Fibroblast of villous mesenchyme (primary cell): Measurements from ENCODE around the gene IPCEF1. TPM values are rescaled to one million over a fixed set of nuclear protein-coding genes. Genes with fewer than 3 reads are reported as not detected.

Source experiments
- DNase-seq: peaks from one replicate; pipeline ENCODE4 v3.0.0-alpha.2; 2010; ENCODE audit warnings: low read depth
- H3K4me3 ChIP-seq: 2 replicates; pipeline ENCODE4 v1.5.1; 2011; ENCODE audit warnings: low read depth, mild to moderate bottlenecking, low read length
- CTCF ChIP-seq: IDR thresholded peaks from 2 replicates; pipeline ENCODE4 v1.5.1; 2012; ENCODE audit warnings: low read depth, mild to moderate bottlenecking, low read length; ENCODE audit not compliant: insufficient read depth
- total RNA-seq: library from RNA; depleted of rRNA; stranded (reverse); fragments of >200 nt; gene quantifications from 2 replicates; pipeline ENCODE4 v1.2.3, GENCODE V29; 2012

IPCEF1 gene
- total RNA-seq, 1 donor: 0.86 TPM

- no peak overlapping the region for H3K4me3 ChIP-seq
- DNase-seq: no peak
- no peak for TF ChIP-seq CTCF
Observed at GRCh38 chr6:154356113-154356512, 490 bp downstream of the IPCEF1 start.

- DNase-seq: no peak
- no peak overlapping the region for H3K4me3 ChIP-seq
- TF ChIP-seq CTCF: no peak
Observed at GRCh38 chr6:154354265-154354777, 2.3 kb downstream of the IPCEF1 start.

- no peak overlapping the region for H3K4me3 ChIP-seq
- no peak for TF ChIP-seq CTCF
- no peak for DNase-seq
Observed at GRCh38 chr6:154353626-154354025, 3.0 kb downstream of the IPCEF1 start.

GRCh38 chr6:154352898-154353585, 3.6 kb downstream of the IPCEF1 start:
- H3K4me3 ChIP-seq: no peak overlapping the region
- no peak for TF ChIP-seq CTCF

GRCh38 chr6:154350293-154350692, 6.3 kb downstream of the IPCEF1 start:
- TF ChIP-seq CTCF: no peak

More at GRCh38 chr6:154352898-154353585, 3.6 kb downstream of the IPCEF1 start:
- DNase-seq: no peak

GRCh38 chr6:154347981-154348380, 8.6 kb downstream of the IPCEF1 start:
- no peak for DNase-seq
- no peak for TF ChIP-seq CTCF
- H3K4me3 ChIP-seq: no peak overlapping the region

More at GRCh38 chr6:154350293-154350692, 6.3 kb downstream of the IPCEF1 start:
- no peak overlapping the region for H3K4me3 ChIP-seq
- DNase-seq: no peak
